Measurements from ENCODE around the gene FAM120B.

The FAM120B gene

GRCh38 chr6:170410241-170410640 lies 103.7 kb downstream of the FAM120B start:
- H3K4me3 ChIP-seq (ENCODE audit: low read depth, low read length), result no peak overlapping the region
- no peak for TF ChIP-seq CTCF (IDR thresholded peaks at IDR 0.05; ENCODE audit: borderline replicate concordance, insufficient read depth, low read depth, low read length)

- H3K4me3 ChIP-seq (ENCODE audit: low read depth, low read length), result no peak overlapping the region
- TF ChIP-seq CTCF (IDR thresholded peaks at IDR 0.05; ENCODE audit: borderline replicate concordance, insufficient read depth, low read depth, low read length), result no peak
Observed at GRCh38 chr6:170415318-170415717, 108.8 kb downstream of the FAM120B start.

- H3K4me3 ChIP-seq (ENCODE audit: low read depth, low read length), result no peak overlapping the region
- TF ChIP-seq CTCF (IDR thresholded peaks at IDR 0.05; ENCODE audit: borderline replicate concordance, insufficient read depth, low read depth, low read length), result no peak
Observed at GRCh38 chr6:170416303-170416702, 109.7 kb downstream of the FAM120B start.

GRCh38 chr6:170416959-170417606 lies 110.5 kb downstream of the FAM120B start:
- no peak for TF ChIP-seq CTCF (IDR thresholded peaks at IDR 0.05; ENCODE audit: borderline replicate concordance, insufficient read depth, low read depth, low read length)
- no peak overlapping the region for H3K4me3 ChIP-seq (ENCODE audit: low read depth, low read length)

- TF ChIP-seq CTCF (IDR thresholded peaks at IDR 0.05; ENCODE audit: borderline replicate concordance, insufficient read depth, low read depth, low read length), result no peak
- no peak overlapping the region for H3K4me3 ChIP-seq (ENCODE audit: low read depth, low read length)
Observed at GRCh38 chr6:170417881-170418280, 111.3 kb downstream of the FAM120B start.

- no peak for TF ChIP-seq CTCF (IDR thresholded peaks at IDR 0.05; ENCODE audit: borderline replicate concordance, insufficient read depth, low read depth, low read length)
Observed at GRCh38 chr6:170420283-170420682, 113.7 kb downstream of the FAM120B start.

More at GRCh38 chr6:170420283-170420682, 113.7 kb downstream of the FAM120B start:
- H3K4me3 ChIP-seq (ENCODE audit: low read depth, low read length), result no peak overlapping the region

Measured in GM12875 (cell line).